Type B pancreatic cell (in vitro differentiated cells): ENCODE data around the gene BLZF1. TPM values are rescaled to one million over a fixed set of nuclear protein-coding genes. Genes with fewer than 3 reads are reported as not detected.
"Not testable (repeated sequence)": the region's sequence is repeated elsewhere in the genome, so short reads cannot be mapped to it uniquely, and the experiment has no call there.

ENCODE experiments used
- DNase-seq: peaks from one replicate; pipeline ENCODE4 v3.0.0; 2021; ENCODE audit warnings: mixed read lengths; ENCODE audit not compliant: unreplicated experiment; ENCODE audit errors: extremely low spot score
- H3K27ac Mint-ChIP-seq: 2 replicates; pipeline ENCODE4 v1.8.0; 2021; ENCODE audit warnings: mild to moderate bottlenecking, mixed read lengths
- H3K27me3 Mint-ChIP-seq: 2 replicates; pipeline ENCODE4 v1.8.0; 2021; ENCODE audit warnings: mixed read lengths
- H3K36me3 Mint-ChIP-seq: 2 replicates; pipeline ENCODE4 v1.8.0; 2021; ENCODE audit warnings: mixed read lengths
- H3K4me1 Mint-ChIP-seq: one replicate; pipeline ENCODE4 v1.8.0; 2021; ENCODE audit warnings: mixed read lengths; ENCODE audit not compliant: unreplicated experiment
- H3K4me3 Mint-ChIP-seq: 2 replicates; pipeline ENCODE4 v1.8.0; 2021; ENCODE audit warnings: mild to moderate bottlenecking, mixed read lengths
- H3K9me3 Mint-ChIP-seq: 2 replicates; pipeline ENCODE4 v1.8.0; 2021; ENCODE audit warnings: mixed read lengths
- total RNA-seq: library from RNA; stranded (reverse); gene quantifications from 2 replicates; pipeline ENCODE4 v1.2.1, GENCODE V29; 2021; ENCODE audit warnings: low replicate concordance
- TF ChIP-seq, protein P1 (sequence below): fragments of 200-600 bp; sonication (generic); conservative IDR thresholded peaks from 2 replicates; pipeline ENCODE4 v1.5.0; 2021; ENCODE audit warnings: antibody characterized with exemption, mild to moderate bottlenecking

Gene BLZF1
- total RNA-seq, 1 donor from 2014 or later, result 20.3 TPM

DNA sequence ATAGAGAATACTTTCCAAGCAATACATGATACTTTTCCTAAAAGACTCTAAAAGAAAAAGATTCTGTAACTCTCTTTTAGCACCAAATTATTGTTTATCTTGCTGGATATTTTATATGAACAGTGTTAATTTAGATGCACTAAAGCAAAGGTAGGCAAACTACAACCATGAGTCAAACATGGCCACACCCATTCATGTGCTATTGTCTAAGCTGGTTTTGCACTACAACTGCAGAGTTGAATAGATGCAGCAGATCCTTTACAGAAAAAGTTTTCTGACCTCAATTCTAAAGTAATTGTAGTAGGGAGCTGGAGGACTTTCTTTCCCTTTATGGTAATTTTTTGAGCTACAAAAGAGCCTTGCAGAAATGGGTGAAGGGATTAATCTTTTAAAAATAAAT is 19.4 kb downstream of the BLZF1 start:
- TF ChIP-seq, protein P1, sequence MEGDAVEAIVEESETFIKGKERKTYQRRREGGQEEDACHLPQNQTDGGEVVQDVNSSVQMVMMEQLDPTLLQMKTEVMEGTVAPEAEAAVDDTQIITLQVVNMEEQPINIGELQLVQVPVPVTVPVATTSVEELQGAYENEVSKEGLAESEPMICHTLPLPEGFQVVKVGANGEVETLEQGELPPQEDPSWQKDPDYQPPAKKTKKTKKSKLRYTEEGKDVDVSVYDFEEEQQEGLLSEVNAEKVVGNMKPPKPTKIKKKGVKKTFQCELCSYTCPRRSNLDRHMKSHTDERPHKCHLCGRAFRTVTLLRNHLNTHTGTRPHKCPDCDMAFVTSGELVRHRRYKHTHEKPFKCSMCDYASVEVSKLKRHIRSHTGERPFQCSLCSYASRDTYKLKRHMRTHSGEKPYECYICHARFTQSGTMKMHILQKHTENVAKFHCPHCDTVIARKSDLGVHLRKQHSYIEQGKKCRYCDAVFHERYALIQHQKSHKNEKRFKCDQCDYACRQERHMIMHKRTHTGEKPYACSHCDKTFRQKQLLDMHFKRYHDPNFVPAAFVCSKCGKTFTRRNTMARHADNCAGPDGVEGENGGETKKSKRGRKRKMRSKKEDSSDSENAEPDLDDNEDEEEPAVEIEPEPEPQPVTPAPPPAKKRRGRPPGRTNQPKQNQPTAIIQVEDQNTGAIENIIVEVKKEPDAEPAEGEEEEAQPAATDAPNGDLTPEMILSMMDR, result no peak
- DNase-seq, result no peak
- H3K27me3 Mint-ChIP-seq, result no peaks in the 10 kb centered on the region
- no peak overlapping the region for H3K4me3 Mint-ChIP-seq
- H3K9me3 Mint-ChIP-seq, result no peaks in the 10 kb centered on the region
- H3K27ac Mint-ChIP-seq, result no peak overlapping the region
- H3K4me1 Mint-ChIP-seq, result no peaks in the 10 kb centered on the region
- H3K36me3 Mint-ChIP-seq, result peaks cover 25% of the 10 kb centered on the region

GRCh38 chr1:169390303-169390702 is 22.3 kb downstream of the BLZF1 start:
- Mint-ChIP-seq H3K27ac (no peak overlapping the region), H3K27me3 (no peaks in the 10 kb centered on the region), H3K4me3 (no peak overlapping the region), H3K4me1 (no peaks in the 10 kb centered on the region), H3K9me3 (no peaks in the 10 kb centered on the region), H3K36me3 (peaks cover 36% of the 10 kb centered on the region)
- DNase-seq, result no peak
- TF ChIP-seq, protein P1, result no peak

DNA sequence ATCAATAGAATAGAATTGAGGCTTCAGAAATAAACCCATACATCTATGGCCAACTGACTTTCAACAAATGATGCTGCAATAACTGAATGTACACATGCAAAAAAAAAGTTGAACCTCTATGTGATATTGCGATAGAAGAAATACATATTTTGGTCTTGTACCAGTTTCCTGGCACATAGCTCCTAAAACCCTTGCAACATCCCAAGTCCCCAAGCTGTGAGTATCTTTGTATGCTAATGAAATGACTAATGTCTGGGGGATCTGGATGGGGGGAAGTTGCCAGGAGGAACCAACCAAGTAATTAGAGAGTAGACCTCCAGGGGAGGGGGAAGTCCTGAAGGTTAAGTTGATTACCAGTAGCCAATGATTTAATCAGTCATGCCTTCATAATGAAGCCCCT is 24.4 kb downstream of the BLZF1 start:
- Mint-ChIP-seq H3K9me3 (no peaks in the 10 kb centered on the region), H3K4me3 (no peak overlapping the region), H3K27me3 (no peaks in the 10 kb centered on the region), H3K27ac (no peak overlapping the region), H3K36me3 (peaks cover 35% of the 10 kb centered on the region), H3K4me1 (no peaks in the 10 kb centered on the region)
- no peak for DNase-seq
- TF ChIP-seq, protein P1, result no peak

DNA sequence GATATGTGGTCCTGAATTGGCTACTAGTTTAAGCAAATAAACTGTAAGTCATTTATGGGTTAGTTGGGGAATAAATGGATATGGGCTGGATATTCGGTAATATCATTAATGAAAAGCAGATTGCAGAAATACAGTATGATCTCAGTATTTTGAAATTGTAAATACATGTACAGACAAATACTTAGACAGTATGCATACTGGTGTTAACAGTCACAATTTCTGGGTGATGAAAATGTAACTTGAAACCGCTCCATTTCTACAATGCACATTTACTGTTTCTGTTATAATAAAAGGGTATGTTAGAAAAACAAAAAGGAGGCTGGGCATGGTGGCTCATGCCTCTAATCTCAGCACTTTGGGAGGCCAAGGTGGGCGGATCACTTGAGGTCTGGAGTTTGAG is 28.0 kb downstream of the BLZF1 start:
- H3K4me3 Mint-ChIP-seq, result no peak overlapping the region
- DNase-seq, result no peak
- no peaks in the 10 kb centered on the region for H3K27me3 Mint-ChIP-seq
- no peak overlapping the region for H3K27ac Mint-ChIP-seq
- H3K36me3 Mint-ChIP-seq, result peaks cover 29% of the 10 kb centered on the region
- TF ChIP-seq, protein P1, result no peak
- no peaks in the 10 kb centered on the region for H3K4me1 Mint-ChIP-seq
- H3K9me3 Mint-ChIP-seq, result no peaks in the 10 kb centered on the region

DNA sequence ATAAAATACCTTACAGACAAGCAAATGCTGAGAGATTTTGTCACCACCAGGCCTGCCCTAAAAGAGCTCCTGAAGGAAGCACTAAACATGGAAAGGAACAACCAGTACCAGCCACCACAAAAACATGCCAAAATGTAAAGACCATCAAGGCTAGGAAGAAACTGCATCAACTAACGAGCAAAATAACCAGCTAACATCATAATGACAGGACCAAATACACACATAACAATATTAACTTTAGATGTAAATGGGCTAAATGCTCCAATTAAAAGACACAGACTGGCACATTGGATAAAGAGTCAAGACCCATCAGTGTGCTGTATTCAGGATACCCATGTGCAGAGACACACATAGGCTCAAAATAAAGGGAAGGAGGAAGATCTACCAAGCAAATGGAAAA is 34.6 kb downstream of the BLZF1 start:
- H3K27me3 Mint-ChIP-seq, H3K27ac Mint-ChIP-seq, H3K36me3 Mint-ChIP-seq, DNase-seq, H3K4me1 Mint-ChIP-seq, H3K4me3 Mint-ChIP-seq: not testable (repeated sequence)
- H3K9me3 Mint-ChIP-seq, result peaks cover 16% of the 10 kb centered on the region

- H3K4me3 Mint-ChIP-seq, H3K4me1 Mint-ChIP-seq, H3K36me3 Mint-ChIP-seq, H3K27ac Mint-ChIP-seq, DNase-seq, H3K27me3 Mint-ChIP-seq: not testable (repeated sequence)
- peaks cover 15% of the 10 kb centered on the region for H3K9me3 Mint-ChIP-seq
These were observed 40.3 kb downstream of the BLZF1 start for GRCh38 chr1:169408340-169408739.

- no peaks in the 10 kb centered on the region for H3K27me3 Mint-ChIP-seq
- H3K4me1 Mint-ChIP-seq, result no peaks in the 10 kb centered on the region
- TF ChIP-seq, protein P1, result no peak
These were observed 47.0 kb downstream of the BLZF1 start for GRCh38 chr1:169414952-169415351.

More at GRCh38 chr1:169414952-169415351, 47.0 kb downstream of the BLZF1 start:
- Mint-ChIP-seq H3K36me3 (peaks cover 3% of the 10 kb centered on the region), H3K4me3 (no peak overlapping the region), H3K9me3 (peaks cover 6% of the 10 kb centered on the region), H3K27ac (no peak overlapping the region)
- DNase-seq, result no peak
